ENCODE measurements around the gene ADCY10.
"Not testable (repeated sequence)": the region's sequence is repeated elsewhere in the genome, so short reads cannot be mapped to it uniquely, and the experiment has no call there.

The ADCY10 gene

DNA sequence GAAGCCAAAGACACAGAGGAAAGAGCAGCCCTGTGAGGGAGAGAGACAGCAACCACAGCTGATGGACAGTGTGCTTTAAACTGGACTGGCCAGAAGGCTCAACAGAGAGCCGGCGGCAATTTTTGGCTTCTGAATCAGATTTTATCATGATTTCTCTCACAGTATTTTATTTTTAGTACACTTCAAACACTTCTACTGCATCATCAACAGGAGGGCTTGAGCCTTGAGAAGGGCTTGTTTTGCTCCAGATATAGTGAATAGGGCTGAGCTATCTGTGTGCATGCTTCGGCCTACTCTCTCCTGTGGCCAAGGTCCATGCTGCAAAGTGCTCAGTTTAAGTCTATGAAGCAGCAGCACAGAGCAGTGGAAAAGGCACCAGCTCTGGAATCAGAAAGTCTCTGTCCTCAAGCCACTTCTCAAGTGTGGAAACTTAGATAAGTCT is 33.3 kb downstream of the ADCY10 start:
- no peak for DNase-seq

DNA sequence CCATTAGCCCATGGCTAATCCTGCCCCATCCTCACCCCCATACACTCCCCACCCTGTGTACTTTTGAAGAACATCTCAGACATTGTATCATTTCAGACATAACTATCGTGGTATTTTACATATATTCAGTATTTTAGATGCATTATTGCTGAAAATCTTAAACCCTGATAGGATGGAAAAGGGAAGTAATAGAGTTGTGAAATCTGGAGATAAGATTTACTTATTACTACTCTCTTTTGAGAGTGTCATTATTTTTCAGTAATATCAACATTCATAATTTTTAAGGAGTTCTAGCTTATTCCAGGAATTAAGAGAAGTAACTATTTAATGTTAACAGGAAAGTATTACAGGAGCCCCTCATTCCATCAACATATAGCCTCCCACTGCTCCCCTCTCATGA is 34.4 kb downstream of the ADCY10 start:
- no peak for DNase-seq

DNA sequence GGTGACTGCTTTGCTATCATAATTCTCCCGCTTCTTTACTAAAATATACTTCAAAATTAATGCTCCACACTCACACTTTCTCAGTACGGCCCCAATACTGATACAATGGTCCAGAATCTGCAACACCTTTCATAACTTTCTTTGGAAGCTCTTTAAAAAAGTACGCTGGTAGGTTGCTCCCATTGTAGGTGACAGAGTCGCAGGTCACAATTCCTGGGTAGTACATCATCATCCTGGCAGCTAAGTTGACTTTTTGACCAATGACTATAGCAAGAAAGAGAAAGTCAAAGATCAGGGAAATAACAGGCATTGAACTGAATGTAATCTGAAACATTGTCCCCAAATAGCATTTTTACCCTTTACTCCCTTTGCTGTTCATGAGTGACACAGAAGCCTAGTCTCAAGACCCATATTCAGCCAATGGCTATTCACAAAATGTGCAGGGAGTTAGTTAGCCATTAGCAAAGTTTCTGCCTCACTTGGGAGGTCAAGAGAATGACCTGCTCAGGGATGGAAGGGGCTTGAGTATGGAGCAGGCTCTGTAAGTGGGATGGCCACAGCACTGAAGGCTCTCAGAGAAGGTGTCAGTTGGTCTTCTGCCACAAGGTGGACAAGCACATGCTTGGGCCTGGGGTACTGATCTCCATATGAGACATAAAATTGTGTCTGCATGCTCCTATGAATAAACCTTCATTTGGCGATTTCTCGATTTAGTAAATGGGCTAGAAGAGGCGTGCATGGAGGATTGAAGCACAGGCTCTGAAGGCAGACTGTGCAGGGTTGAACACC is 35.4 kb downstream of the ADCY10 start:
- DNase-seq, result no peak

DNA sequence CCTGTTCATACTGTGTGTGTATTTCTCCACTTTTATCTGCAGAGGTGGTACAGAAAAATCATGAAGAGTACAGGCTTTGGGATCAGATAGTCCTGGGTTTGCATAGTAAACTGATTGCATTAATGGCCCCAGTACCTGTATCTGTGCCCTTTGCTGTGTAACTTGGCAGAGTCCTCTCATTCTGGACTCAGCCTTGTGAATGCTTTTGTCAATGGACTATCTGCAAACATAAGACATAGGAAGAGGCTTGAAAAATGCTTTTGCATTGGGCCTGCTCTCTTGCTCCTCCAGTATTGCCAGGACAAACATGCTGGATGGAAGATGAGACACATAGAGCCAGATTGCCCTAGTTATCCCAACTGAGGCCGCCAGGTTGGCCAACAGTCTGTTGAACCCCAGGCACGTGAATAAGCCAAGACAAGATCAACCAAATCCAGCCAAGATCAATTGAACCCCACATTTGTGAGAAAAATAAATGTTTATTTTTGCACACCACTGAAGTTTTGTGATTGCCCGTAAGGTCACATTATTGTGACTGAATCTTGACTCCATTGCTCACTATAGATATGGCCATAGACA is 37.2 kb downstream of the ADCY10 start:
- DNase-seq, result no peak

DNA sequence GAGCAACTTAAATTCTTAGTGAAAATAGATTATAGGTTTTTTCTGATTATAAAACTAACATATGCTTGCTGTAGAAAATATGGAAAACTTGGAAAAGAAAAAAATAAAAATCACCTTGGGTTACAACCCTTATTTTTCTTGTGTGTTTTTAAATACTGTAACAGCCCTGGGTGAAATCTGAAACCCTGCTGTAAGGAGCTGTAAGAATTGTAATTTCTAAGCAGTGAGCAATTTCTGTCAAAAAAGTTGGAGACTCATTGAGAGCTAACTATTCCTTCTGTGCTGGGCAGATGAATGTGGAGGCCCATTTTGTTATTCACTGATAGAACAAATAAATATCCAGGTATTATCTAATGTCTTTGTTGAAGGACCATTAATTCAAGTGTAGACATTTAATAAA is 42.6 kb downstream of the ADCY10 start:
- DNase-seq, result no peak

DNA sequence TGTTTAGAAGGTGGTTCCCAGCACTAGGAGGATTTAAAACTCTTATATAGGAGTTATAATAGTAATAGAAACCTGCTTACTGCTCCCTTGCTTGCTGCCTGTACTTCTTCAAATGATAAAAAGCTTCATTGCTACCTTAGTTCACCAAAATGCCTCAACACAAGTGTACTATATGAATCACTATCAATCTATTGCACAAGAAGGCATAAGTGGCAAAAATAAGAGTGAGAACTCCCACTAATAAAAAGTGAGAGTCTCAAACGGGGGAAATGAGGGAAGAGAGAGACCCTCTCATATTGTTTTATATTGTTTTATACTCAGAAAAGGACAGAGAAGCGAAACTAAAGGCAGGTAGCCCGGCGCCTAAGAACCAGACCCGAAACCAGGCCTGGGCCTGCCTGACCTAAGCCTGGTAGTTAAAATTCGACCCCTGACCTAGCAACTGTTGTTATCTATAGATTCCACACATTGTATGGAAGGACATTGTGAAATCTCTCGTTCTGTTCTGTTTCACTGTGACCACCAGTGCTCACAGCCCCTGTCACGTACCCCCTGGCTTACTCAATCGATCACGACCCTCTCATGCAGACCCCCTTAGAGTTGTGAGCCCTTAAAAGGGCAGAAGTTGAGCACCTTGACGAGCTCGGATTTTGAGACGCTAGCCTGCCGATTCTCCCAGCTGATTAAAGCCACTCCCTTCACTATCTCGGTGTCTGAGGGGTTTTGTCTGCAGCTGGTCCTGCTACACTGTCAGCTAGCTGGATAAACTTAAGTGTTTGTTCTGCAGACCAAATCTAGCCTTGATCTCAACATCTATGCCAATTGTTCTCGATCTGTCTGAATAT is 44.6 kb downstream of the ADCY10 start:
- not testable (repeated sequence) for DNase-seq

DNA sequence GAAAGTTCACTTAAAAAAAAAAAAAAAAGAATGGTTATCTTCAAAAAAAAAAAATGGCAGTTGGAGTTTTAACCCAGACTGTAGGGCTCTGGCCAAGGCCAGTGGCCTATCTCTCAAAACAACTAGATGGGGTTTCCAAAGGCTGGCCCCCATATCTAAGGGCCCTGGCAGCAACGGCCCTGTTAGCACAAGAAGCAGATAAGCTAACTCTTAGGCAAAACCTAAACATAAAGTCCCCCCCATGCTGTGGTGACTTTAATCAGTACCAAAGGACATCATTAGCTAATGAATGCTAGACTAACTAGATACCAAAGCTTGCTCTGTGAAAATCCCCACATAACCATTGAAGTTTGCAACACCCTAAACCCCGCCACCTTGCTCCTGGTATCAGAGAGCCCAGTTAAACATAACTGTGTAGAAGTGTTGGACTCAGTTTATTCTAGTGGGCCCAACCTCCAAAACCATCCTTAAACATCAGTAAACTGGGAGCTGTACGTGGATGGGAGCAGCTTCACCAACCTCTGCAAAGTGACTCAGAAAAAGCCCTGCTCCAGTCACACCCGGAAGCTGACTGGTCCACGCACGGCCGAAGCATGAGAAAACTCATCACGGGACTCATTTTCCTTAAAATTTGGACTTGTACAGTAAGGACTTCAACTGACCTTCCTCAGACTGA is 47.1 kb downstream of the ADCY10 start:
- DNase-seq, result not testable (repeated sequence)

DNA sequence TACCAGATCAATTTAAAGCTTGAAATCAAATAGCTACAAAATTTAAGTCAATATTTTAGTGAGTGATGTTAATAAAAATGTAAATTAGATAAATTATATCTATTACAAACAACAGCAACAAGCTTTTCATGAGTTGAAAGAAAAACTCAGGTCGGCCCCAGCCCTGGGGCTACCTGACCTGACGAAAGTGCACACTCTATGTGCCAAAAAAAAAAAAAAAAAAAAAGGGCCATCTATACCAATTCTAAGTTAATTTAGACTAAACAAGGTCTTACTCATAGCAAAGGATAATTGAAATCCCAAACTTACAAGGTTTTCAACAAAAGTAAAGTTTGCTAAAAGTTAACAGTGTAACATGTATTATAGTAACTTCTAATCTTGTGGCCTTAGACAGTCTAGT is 47.6 kb downstream of the ADCY10 start:
- not testable (repeated sequence) for DNase-seq

DNA sequence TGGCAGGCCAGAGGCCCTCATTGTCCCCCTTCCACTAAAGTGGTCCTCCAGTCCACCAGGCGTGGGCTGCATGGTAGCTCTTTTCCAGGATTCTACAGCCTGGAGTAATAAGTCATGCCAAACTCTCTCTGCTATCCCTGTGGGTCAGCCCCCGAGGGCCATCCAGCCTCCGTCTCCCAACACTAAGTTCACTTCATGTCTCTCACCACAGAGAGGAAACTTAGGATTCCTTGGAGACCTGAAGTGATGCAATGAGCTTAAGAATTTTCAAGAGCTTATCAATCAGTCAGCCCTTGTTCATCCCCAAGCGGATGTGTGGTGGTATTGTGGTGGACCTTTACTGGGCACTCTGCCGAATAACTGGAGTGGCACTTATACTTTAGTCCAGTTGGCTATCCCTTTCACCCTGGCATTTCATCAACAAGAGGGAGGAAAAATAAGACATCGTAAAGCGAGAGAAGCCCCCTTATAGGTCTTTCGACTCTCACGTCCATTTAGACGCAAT is 48.1 kb downstream of the ADCY10 start:
- DNase-seq, result not testable (repeated sequence)

DNA sequence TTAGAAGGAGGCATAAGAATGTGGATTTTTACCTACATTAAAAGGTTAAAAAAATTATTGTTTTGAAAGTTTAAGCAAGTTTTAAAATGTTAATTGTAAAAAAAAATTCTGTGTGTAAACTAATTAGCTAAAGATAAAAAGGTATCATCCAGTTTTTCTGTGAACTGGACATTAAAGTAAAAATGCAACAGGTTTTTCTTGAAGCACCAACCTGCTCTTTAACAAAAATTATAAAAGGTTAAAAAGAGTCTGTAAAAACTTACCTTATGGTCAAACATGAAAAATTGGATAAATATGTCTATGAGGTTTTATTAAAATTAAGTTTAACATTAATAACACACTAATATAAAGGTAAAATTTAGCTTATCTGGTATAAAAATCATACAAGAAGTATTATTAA is 48.7 kb downstream of the ADCY10 start:
- not testable (repeated sequence) for DNase-seq

DNA sequence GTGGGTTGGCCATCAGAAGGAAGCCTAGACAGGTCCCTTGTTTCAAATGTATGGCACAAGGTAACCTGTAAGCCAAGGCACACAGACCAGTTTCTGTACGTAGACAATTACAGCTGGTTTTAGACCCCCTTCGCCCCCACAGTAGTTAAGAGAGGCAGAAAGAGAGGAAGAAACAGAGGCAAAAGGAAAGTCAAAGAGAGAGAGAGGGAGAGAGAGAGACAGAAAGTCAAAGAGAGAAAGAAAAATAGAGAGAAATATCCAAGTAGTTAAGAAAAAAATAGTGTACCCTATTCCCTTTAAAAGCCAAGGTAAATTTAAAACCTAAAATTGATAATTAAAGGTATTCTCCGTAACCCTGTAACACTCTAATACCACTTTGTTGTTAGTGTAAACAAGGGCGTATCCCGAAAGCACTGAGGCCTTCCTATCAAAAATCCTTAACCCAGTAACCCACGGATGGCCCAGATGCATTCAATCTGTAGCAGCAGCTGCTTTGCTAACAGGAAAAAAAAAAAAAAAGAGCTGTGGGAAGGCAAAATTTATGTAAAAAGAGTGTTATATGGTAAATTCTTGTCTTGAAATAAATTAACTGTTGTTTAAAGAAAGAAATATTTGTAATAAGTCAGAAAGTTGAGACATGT is 49.4 kb downstream of the ADCY10 start:
- no peak for DNase-seq

DNA sequence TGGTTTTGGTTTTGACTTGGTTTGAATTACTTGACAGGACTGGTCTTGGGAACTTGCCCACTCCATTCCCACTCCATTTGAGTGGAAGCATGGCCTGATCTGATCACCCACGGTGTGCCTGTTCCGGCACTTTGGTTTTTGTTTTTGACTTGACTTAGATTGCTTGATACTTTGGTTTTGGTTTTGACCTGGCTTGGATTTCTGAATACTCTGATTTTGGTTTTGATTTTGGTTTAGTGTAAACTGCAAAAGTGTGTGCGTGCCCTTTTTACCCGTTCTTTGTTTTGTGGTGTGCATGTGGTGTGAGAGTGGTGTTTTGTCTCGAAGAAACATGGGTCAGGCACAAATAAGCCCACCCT is 50.0 kb downstream of the ADCY10 start:
- DNase-seq, result no peak

DNA sequence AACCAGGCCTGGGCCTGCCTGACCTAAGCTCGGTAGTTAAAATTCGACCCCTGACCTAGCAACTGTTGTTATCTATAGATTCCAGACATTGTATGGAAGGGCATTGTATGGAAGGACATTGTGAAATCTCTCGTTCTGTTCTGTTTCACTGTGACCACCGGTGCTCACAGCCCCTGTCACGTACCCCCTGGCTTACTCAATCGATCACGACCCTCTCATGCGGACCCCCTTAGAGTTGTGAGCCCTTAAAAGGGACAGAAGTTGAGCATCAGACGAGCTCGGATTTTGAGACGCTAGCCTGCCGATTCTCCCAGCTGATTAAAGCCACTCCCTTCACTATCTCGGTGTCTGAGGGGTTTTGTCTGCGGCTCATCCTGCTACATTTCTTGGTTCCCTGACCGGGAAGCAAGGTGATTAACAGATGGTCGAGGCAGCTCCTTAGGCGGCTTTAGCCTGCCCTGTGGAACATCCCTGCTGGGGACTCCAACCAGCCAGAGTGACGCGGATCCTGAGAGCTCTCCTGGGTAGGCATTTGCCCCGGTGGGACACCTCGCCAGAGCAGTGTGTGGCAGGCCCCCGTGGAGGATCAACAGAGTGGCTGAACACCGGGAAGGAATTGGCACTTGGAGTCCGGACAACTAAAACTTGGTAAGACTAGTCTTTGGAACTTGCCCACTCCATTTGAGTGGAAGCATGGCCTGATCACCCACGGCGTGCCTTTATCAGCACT is 50.6 kb downstream of the ADCY10 start:
- not testable (repeated sequence) for DNase-seq

DNA sequence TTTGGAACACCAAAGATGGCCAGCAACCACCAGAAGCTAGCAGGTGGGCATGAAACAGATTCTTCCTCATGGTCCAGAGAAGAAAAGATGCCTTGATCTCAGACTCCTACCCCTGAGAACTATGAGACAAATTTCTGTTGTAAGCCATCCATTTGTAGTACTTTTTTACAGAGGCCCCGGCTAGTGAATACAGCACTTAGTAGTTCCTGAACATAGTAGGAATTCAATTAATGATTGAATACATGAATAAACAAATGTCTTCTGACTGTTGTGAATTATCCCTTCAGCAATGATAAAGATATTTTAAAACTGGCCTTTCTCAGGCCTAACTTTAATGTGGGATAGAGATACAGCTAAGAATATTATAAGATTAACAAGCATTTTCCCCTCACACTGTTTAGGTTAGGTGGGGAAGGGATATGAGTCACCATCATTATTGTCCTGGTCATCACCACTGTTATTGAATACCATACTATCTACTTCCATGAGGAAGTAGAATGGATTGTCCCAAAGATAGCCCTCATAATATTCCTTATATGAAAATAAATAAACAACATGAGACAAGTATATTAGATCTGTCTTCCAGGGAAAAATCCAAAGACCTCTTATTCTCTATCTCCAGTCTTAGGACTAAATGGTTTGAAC is 51.4 kb downstream of the ADCY10 start:
- DNase-seq, result no peak

DNA sequence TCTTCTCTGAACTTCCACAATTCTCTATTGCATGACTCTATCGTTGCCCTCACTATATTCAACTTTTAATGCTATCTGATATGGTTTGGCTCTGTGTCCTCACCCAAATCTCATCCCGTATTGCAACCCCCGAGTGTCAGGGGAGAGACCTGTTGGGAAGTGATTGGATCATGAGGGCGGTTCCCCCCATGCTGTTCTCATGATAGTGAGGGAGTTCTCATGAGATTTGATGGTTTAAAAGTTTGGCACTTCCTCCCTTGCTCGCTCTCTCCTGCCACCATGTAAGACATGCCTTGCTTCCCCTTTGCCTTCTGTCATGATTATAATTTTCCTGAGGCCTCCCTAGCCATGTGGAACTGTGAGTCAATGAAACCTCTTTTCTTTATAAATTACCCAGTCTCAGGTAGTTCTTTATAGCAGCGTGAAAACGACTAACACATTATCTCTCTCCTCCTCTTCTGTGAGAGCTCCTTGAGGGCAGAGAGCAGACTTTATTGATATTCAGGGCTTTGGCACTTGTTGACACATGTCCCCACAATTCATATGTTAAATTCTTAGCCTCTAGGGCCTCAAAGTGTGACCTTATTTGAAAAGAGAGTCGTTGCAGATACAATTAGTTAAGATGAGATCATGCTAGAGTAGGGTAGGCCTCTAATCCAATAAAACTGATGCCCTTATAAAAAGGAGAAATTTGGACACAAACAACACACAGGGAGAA is 52.1 kb downstream of the ADCY10 start:
- no peak for DNase-seq

DNA sequence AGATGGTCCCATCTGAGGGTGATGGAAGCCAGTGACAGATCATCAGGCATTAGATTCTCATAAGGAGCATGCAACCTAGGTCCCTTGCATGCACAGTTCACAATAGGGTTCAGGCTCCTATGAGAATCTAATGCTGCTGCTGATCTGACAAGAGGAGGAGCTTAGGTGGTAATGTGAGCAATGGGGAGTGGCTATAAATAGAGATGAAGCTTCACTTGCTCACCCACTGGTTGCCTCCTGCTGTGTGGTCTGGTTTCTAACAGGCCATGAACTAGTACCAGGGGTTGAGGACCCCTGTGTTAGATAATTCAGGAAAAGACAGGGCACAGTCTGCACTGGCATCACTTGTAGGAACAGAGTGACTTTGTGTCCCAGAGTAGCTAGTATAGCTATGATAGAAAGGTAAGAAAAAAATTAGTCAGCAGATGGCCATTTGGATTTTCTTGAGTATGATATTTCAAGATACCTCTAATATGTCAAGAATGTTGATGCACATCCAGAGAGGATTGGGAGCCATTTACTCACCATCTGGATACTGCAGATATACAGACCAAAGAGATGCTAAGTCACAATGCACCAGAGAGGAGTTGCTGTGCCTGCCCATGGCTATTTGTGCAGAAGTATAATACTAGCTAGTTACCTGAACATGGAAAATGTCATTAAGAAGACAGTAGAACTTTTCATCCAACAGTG is 53.6 kb downstream of the ADCY10 start:
- no peak for DNase-seq

DNA sequence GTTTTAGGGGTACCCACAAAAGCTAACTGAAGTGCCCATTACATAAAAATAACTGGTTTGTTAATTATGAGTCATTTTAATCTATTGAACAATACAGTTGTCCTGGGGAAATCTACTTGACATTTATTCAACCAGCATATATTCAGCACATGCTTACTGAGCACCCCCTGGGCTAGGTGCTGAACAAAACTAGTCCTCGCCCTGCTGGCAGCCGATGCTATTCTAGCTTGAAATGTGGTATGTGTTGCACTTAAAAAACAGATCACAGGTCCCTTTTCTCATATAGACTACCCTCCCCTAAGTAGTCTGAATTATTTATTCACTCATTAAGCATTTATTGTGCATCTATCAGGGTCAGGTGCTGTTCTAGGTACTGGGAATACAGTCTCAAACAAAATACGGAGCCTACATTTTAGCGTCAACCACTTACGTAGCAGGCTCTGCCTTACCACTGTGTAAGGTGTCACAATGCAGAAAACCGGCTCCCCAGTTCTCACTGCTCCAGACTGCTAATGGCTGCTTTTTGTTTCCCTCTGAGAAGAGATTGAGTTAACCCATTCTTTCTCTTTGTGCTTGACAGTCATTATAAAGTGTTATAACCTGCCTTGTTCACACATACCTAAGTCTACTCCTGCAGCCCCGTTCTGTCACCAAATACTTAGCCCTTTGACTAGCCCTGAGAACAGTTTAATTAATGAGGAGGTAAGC is 57.1 kb downstream of the ADCY10 start:
- DNase-seq, result no peak

DNA sequence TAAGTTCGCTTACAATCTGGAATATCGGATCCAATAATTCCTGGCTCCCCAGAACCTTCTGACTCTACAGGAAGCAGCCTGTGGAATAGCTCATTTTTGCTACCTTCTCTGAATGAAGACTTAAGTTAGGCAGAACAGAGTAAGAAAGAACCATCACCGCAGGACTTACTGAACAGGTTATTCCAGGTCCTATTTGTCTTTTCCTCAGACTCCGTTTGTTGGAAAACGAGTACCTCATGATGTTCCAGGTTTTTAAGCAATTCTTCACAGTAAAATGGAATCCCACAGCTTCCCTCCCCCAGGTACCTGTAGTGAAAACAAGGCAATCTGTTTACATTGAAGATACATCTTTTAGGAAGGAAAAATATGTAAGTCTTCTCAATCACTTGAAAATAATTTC is 59.8 kb downstream of the ADCY10 start:
- DNase-seq, result no peak

DNA sequence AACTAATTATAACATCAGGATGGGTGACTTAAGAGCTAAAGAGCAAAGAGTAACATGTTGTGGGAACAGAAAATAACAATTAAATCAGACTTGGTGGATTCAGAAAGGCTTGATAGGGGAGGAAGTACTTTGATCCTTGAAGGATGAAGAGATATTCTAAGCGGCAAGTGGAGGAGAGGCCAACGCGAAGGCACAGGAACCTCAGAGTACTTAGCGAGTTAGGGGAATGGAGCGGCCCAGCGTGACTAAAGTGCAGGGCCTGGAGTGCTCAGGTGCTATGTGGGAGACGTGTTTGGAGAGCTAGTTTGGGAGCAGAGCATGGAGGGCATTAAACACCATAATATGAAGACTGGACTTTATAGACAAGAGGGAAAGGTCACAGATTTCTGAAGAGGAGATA is 64.3 kb downstream of the ADCY10 start:
- no peak for DNase-seq
